Kidney epithelial cell (primary cell): ENCODE results near the gene CRISP1. TPM values are rescaled to one million over a fixed set of nuclear protein-coding genes. Genes with fewer than 3 reads are reported as not detected.

Source experiments
- DNase-seq: peaks from one replicate; pipeline ENCODE4 v3.0.0-alpha.2; 2010; ENCODE audit warnings: low read depth
- H3K27me3 ChIP-seq: 2 replicates; pipeline ENCODE4 v1.6.0; 2011; ENCODE audit warnings: low read length; ENCODE audit not compliant: control insufficient read depth, insufficient read depth
- H3K36me3 ChIP-seq: 2 replicates; pipeline ENCODE4 v1.5.1; 2011; ENCODE audit warnings: low read length; ENCODE audit not compliant: control insufficient read depth, insufficient read depth
- H3K4me3 ChIP-seq: 2 replicates; pipeline ENCODE4 v1.5.1; 2011; ENCODE audit warnings: low read depth, mild to moderate bottlenecking, control low read depth, low read length
- total RNA-seq: library from RNA; depleted of rRNA; stranded (reverse); fragments of >200 nt; gene quantifications from 2 replicates; pipeline ENCODE4 v1.2.3, GENCODE V29; 2015
- TF ChIP-seq, protein P1 (sequence below): IDR thresholded peaks from 2 replicates; pipeline ENCODE4 v1.5.1; 2011; ENCODE audit warnings: mild to moderate bottlenecking, moderate library complexity, low read length, control low read depth, inconsistent platforms; ENCODE audit not compliant: insufficient read depth, poor library complexity, severe bottlenecking

Gene CRISP1
- total RNA-seq, 1 donor from 2014 or later, result not detected

DNA sequence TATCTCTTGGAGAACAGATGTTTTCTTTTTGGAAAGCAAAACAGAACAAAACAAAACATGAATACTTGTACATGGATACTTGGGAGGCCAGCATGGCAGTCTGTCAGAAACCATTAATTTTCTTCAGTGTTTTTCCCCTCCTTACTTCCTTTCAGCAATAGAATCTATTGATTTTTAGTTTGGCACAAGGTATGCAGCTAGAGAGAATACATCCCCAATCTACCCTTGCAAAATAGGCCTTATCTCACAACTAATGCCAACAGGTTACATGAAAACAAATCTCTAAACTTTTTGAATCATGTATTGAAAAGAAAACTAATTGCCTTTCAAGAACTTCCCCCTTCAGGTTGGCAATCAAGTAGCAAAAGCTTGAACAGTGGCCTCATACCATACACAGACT is 82.1 kb downstream of the CRISP1 start:
- DNase-seq, result no peak
- Histone ChIP-seq H3K27me3 (no peaks in the 10 kb centered on the region), H3K4me3 (no peak overlapping the region), H3K36me3 (no peaks in the 10 kb centered on the region)
- TF ChIP-seq, protein P1, sequence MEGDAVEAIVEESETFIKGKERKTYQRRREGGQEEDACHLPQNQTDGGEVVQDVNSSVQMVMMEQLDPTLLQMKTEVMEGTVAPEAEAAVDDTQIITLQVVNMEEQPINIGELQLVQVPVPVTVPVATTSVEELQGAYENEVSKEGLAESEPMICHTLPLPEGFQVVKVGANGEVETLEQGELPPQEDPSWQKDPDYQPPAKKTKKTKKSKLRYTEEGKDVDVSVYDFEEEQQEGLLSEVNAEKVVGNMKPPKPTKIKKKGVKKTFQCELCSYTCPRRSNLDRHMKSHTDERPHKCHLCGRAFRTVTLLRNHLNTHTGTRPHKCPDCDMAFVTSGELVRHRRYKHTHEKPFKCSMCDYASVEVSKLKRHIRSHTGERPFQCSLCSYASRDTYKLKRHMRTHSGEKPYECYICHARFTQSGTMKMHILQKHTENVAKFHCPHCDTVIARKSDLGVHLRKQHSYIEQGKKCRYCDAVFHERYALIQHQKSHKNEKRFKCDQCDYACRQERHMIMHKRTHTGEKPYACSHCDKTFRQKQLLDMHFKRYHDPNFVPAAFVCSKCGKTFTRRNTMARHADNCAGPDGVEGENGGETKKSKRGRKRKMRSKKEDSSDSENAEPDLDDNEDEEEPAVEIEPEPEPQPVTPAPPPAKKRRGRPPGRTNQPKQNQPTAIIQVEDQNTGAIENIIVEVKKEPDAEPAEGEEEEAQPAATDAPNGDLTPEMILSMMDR, result no peak

Other genes with a start within 250 kb of the CRISP1 start
- gene RHAG, start 229.7 kb downstream of the CRISP1 start, total RNA-seq, result not detected in 2 replicates
- not detected in 2 replicates for gene CRISP2, start 153.0 kb downstream of the CRISP1 start, total RNA-seq
- gene CRISP3, start 122.1 kb downstream of the CRISP1 start, total RNA-seq, result not detected in 2 replicates
- gene PGK2, start 79.2 kb downstream of the CRISP1 start, total RNA-seq, result not detected in 2 replicates
- not detected in 2 replicates for gene DEFB114, start 97.6 kb upstream of the CRISP1 start, total RNA-seq
- not detected in 2 replicates for gene DEFB113, start 103.1 kb upstream of the CRISP1 start, total RNA-seq
- gene DEFB110, start 155.5 kb upstream of the CRISP1 start, total RNA-seq, result not detected in 2 replicates
- gene DEFB112, start 183.4 kb upstream of the CRISP1 start, total RNA-seq, result not detected in 2 replicates